ENCODE results near the gene TMEM185A. TPM values are rescaled to one million over a fixed set of nuclear protein-coding genes. Genes with fewer than 3 reads are reported as not detected.

The TMEM185A gene
- total RNA-seq, 1 donor from 2014 or later, result 31.4 TPM

DNA sequence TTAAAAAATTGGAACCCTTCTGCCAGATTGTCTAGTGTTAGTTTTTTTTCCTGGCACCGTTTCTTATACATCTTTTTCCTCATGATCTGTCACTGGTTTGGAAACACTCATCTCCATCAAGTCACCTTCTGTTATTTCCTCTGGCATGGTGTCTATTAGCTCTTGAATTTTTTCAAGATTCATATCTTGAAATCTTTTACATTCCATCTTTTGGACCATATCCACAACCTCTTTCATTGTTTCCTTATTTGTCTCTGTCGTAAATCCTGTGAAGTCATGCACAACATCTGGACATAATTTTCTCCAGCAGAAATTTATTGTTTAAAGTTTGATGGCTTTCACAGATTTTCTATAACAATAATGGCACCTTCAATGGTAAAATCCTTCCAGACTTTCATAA lies 10.2 kb upstream of the TMEM185A start:
- Mint-ChIP-seq H3K27me3 (peaks cover 3% of the 10 kb centered on the region), H3K4me1 (ENCODE audit: unreplicated experiment) (no peaks in the 10 kb centered on the region), H3K4me3 (no peak overlapping the region), H3K36me3 (no peaks in the 10 kb centered on the region), H3K9me3 (no peaks in the 10 kb centered on the region), H3K27ac (no peak overlapping the region)
- TF ChIP-seq, protein P1, sequence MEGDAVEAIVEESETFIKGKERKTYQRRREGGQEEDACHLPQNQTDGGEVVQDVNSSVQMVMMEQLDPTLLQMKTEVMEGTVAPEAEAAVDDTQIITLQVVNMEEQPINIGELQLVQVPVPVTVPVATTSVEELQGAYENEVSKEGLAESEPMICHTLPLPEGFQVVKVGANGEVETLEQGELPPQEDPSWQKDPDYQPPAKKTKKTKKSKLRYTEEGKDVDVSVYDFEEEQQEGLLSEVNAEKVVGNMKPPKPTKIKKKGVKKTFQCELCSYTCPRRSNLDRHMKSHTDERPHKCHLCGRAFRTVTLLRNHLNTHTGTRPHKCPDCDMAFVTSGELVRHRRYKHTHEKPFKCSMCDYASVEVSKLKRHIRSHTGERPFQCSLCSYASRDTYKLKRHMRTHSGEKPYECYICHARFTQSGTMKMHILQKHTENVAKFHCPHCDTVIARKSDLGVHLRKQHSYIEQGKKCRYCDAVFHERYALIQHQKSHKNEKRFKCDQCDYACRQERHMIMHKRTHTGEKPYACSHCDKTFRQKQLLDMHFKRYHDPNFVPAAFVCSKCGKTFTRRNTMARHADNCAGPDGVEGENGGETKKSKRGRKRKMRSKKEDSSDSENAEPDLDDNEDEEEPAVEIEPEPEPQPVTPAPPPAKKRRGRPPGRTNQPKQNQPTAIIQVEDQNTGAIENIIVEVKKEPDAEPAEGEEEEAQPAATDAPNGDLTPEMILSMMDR (conservative IDR thresholded peaks at IDR 0.05), result no peak
- no peak for DNase-seq (ENCODE audit: extremely low spot score, unreplicated experiment)

DNA sequence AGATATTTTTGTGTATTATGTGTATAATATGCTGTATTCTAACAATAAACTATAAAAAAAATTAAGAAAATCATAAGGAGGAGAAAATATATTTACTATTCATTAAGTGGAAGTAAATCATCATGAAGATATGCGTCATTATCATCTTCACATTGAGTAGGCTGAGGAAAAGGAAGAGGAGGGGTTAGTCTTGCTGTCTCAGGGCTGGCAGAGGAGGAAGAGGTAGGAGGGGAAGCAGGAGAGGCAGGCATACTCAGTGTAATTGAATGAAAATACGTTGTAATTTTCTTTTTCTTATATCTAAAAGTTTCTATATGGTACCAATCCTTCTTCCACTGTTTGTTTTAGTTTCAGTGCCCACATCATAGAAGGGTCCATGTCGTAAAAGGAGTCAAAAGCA lies 9.8 kb upstream of the TMEM185A start:
- H3K36me3 Mint-ChIP-seq, result no peaks in the 10 kb centered on the region
- no peak for DNase-seq (ENCODE audit: extremely low spot score, unreplicated experiment)
- no peak overlapping the region for H3K27ac Mint-ChIP-seq
- peaks cover 4% of the 10 kb centered on the region for H3K9me3 Mint-ChIP-seq
- peaks cover 3% of the 10 kb centered on the region for H3K27me3 Mint-ChIP-seq
- H3K4me3 Mint-ChIP-seq, result no peak overlapping the region
- no peaks in the 10 kb centered on the region for H3K4me1 Mint-ChIP-seq (ENCODE audit: unreplicated experiment)
- TF ChIP-seq, protein P1 (conservative IDR thresholded peaks at IDR 0.05), result no peak

DNA sequence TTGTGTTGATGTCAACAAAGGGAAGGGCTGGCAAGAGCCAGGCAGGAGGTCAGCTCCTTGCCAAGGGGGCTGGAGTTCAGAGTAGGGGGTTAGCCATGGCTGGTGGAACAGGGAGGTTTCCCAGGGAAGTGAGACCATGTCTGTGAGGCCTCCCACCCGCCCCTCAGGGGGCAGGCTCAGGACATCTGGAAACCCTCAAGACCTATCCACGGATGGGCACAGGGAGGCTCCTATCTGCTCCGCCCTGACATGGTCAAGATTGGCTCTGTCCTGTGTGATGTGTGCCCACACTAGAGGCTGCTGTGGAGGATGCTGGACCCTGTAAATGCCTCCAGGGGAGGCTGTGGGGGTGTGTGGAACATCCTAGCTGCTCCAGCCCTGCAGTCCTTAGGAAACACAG lies 8.0 kb upstream of the TMEM185A start:
- Mint-ChIP-seq H3K36me3 (no peaks in the 10 kb centered on the region), H3K27ac (no peak overlapping the region), H3K9me3 (peaks cover 5% of the 10 kb centered on the region), H3K4me1 (ENCODE audit: unreplicated experiment) (no peaks in the 10 kb centered on the region), H3K4me3 (no peak overlapping the region), H3K27me3 (peaks cover 3% of the 10 kb centered on the region)
- TF ChIP-seq, protein P1 (conservative IDR thresholded peaks at IDR 0.05), result no peak
- no peak for DNase-seq (ENCODE audit: extremely low spot score, unreplicated experiment)

DNA sequence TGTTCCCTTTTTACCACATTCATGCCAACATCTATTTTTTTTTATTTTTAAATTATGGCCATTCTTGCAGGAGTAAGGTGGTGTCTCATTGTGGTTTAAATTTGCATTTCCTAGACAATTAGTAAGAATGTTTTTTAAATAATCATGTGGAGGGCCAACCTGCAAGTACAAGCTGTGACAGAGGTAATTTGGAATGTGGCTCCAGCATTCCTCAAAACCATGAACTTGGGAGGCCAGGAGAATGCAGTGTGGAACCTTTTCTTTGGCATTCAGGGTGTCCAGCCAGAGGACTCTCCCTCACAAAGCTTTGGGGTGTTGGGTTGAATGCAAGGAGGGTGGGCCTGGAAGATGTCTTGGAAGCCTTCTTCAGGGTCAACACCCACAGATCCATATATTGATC lies 7.3 kb upstream of the TMEM185A start:
- peaks cover 5% of the 10 kb centered on the region for H3K9me3 Mint-ChIP-seq
- TF ChIP-seq, protein P1 (conservative IDR thresholded peaks at IDR 0.05), result no peak
- H3K27ac Mint-ChIP-seq, result no peak overlapping the region
- no peak for DNase-seq (ENCODE audit: extremely low spot score, unreplicated experiment)
- H3K4me1 Mint-ChIP-seq (ENCODE audit: unreplicated experiment), result no peaks in the 10 kb centered on the region
- no peak overlapping the region for H3K4me3 Mint-ChIP-seq
- peaks cover 3% of the 10 kb centered on the region for H3K27me3 Mint-ChIP-seq
- H3K36me3 Mint-ChIP-seq, result no peaks in the 10 kb centered on the region

DNA sequence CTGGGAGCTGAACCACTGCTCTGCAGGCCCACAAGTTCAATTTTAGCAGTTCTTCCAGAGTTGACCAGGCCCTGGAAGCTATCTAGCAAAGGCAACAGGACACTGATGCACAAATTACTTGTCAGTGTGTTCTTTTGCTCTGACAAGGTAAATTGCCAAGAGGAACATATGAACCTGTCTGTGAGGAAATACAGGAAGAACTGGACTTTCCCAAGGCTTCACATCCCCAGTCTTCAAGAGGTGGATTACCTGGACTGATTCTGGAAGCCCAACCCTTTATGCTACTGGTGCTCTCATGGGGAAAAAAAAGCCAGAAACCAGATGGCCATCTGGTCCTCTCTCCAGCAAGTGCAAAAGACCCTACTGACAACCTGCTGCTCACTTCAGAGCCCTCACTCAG lies 1.9 kb upstream of the TMEM185A start:
- Mint-ChIP-seq H3K27me3 (peaks cover 3% of the 10 kb centered on the region), H3K9me3 (peaks cover 5% of the 10 kb centered on the region), H3K4me3 (no peak overlapping the region), H3K4me1 (ENCODE audit: unreplicated experiment) (peaks cover 11% of the 10 kb centered on the region), H3K27ac (no peak overlapping the region), H3K36me3 (no peaks in the 10 kb centered on the region)
- TF ChIP-seq, protein P1 (conservative IDR thresholded peaks at IDR 0.05), result no peak
- no peak for DNase-seq (ENCODE audit: extremely low spot score, unreplicated experiment)

DNA sequence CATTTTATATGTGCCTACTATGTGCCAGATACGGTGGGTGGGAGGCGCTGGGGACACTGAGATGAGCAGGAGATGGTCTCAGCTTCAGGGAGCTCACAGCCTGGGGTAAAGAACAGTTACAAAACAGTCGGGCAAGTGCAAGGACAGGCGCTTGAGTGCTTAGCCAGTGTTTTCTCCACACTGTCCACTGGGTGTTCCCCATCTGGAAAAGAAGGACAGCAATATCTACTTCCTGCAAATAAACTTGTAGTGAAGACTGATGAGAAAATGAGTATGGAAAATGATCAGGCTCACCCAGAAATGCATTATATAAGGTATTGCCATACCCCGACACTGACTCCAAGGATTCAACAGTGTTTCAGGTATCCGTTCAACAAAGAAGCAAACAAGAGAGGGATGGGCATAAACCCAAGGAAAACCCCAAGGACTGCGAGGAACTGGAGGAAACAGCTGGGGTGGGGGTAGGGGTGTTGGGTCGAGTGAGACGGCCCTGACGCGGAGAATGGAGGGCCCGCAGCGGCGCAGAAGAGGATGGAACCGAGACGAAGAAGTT lies 835 bp downstream of the TMEM185A start:
- Mint-ChIP-seq H3K36me3 (no peaks in the 10 kb centered on the region), H3K9me3 (no peaks in the 10 kb centered on the region), H3K4me3 (peak overlapping the region; percentile 94), H3K27ac (peak overlapping the region; percentile 83), H3K4me1 (ENCODE audit: unreplicated experiment) (peaks cover 11% of the 10 kb centered on the region), H3K27me3 (peaks cover 3% of the 10 kb centered on the region)
- no peak for DNase-seq (ENCODE audit: extremely low spot score, unreplicated experiment)
- TF ChIP-seq, protein P1 (conservative IDR thresholded peaks at IDR 0.05), result peak; percentile 45
